ENCODE measurements around the gene ADGRD1.

The ADGRD1 gene

DNA sequence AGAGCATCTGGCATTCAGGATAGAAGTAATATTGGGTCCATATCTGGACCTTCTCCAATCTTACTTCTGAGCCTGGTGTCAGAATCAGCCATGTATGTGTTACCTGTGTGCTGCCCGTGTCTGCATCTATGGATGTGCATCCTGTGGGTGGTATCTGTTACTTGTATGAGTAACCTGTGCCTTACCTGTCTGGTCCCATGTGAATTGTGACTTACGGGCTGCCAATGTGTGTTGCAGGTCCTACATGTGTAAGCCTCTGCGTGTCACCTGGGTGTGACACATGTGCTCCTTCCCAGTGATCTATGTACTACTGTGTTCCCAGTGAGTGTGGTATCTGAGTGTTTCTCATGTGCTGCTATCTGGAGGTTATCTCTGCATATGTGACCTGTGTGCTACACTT lies 208.4 kb downstream of the ADGRD1 start:
- Mint-ChIP-seq H3K9me3 (no peaks in the 10 kb centered on the region), H3K27ac (no peak overlapping the region), H3K36me3 (ENCODE audit: low read depth) (no peaks in the 10 kb centered on the region), H3K27me3 (ENCODE audit: low read depth, poor library complexity) (peaks cover 26% of the 10 kb centered on the region), H3K4me1 (no peaks in the 10 kb centered on the region), H3K4me3 (no peak overlapping the region)
- DNase-seq = no peak
- no peak for TF ChIP-seq CTCF (IDR thresholded peaks at IDR 0.05)

DNA sequence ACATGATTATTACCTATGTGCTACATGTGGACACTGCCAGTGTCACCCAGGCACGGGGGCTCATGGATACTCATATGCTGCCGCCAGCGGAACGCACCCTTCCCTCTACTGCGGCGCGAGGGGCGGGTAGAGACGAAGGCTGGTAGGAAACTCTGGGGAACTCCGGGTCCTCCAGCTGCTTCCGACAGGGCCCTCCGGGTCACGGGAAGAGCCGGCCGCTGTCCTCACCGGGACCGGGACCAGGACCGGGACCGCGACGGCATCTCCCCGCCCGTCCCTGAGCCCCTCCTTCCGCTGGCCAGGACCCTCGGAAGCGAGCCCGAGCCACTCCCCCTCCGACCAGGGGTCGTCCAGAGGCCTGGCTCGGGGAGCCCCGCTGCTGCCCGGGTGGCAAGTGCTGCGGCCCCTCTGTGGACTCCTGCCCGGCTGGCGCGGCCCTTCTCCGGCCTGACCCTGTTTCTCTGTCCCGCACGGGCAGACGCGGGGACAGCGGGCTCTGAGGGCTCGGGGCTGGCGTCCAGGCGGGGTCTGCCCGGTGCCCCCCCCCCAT lies 209.6 kb downstream of the ADGRD1 start:
- no peak overlapping the region for H3K27ac Mint-ChIP-seq
- H3K4me3 Mint-ChIP-seq = no peak overlapping the region
- TF ChIP-seq CTCF (IDR thresholded peaks at IDR 0.05) = no peak
- no peak for DNase-seq
- H3K4me1 Mint-ChIP-seq = no peaks in the 10 kb centered on the region
- H3K27me3 Mint-ChIP-seq (ENCODE audit: low read depth, poor library complexity) = peaks cover 21% of the 10 kb centered on the region
- H3K36me3 Mint-ChIP-seq (ENCODE audit: low read depth) = no peaks in the 10 kb centered on the region
- H3K9me3 Mint-ChIP-seq = no peaks in the 10 kb centered on the region

DNA sequence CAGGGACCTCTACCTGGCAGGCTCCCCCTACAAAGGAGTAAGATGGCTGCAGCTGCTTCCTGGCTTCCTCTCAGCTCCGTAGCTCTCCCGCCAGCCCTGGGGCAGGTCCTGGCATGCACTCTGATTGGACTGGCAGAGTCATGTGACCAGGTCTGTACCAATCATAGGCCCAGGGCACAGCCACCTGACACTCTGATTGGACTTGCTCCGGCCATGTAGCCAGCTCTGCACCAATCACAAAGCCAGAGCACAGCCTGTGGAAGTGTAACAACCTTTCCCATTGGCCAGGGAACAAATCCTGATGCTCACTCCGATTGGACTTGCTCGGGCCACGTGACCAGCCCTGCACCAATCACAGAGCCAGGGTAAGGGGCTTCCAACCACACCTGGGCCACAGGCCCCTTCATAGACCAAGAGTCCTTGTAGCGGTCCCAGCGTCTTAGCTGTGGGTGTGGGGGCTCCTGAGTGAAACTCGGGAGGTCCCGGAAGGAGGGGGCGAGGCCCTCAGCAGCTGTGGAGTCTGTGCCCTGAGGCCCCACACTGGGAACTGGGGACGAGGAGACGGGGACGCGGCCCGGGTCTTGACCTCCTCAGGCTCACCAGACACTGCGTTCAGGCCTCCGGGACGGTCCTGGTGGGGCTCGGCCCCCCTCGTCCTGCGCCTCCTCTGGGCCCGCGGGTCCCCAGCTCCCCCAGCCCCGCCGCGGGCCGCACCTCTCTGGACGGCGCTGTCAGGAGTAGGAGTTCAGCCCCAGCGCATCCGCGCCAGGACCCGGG lies 210.6 kb downstream of the ADGRD1 start:
- H3K27ac Mint-ChIP-seq = no peak overlapping the region
- H3K4me1 Mint-ChIP-seq = no peaks in the 10 kb centered on the region
- no peaks in the 10 kb centered on the region for H3K9me3 Mint-ChIP-seq
- TF ChIP-seq CTCF (IDR thresholded peaks at IDR 0.05) = no peak
- H3K4me3 Mint-ChIP-seq = no peak overlapping the region
- no peak for DNase-seq
- H3K36me3 Mint-ChIP-seq (ENCODE audit: low read depth) = no peaks in the 10 kb centered on the region
- peaks cover 17% of the 10 kb centered on the region for H3K27me3 Mint-ChIP-seq (ENCODE audit: low read depth, poor library complexity)

DNA sequence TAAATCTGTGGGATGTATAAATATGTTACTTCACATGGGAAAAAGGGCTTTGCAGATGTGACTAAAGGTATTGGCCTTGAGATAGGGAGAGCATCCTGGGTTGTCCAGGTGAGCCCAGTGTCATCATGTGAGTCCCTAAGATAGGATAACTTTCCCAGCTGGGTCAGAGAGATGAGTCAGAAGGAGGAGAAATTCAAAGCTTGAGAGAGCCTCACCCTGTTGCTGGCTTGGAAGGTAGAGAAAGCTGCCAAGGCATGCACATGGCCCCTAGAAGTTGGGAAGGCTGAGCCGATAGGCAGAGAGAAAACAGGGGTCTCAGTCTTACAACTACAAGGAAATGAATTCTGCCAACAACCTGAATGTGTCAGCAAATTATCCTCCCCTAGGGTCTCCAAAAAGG lies 213.0 kb downstream of the ADGRD1 start:
- no peak for TF ChIP-seq CTCF (IDR thresholded peaks at IDR 0.05)
- Mint-ChIP-seq H3K27ac (no peak overlapping the region), H3K4me1 (no peaks in the 10 kb centered on the region), H3K9me3 (no peaks in the 10 kb centered on the region), H3K27me3 (ENCODE audit: low read depth, poor library complexity) (peaks cover 20% of the 10 kb centered on the region), H3K36me3 (ENCODE audit: low read depth) (no peaks in the 10 kb centered on the region), H3K4me3 (no peak overlapping the region)
- no peak for DNase-seq

DNA sequence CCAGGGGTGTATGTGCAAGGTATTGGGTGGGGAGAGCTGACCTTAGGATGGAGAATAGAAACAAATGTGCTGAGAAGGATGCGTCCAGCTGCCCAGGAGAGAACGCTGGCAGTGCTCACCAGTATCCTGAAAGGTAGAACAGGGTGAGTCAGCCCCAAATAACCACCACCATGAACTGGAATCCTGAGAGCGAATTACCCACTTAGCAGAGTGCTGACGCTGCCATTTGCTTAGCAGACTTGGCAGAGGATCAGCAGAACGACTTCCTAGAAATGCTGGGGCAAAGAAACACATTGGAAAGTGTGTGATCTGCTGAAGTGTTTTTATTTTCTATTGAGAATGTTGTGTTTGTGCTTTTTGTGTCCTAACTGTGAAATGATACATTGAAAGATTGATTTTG lies 213.6 kb downstream of the ADGRD1 start:
- Mint-ChIP-seq H3K27ac (no peak overlapping the region), H3K36me3 (ENCODE audit: low read depth) (no peaks in the 10 kb centered on the region), H3K4me3 (no peak overlapping the region), H3K9me3 (no peaks in the 10 kb centered on the region), H3K4me1 (no peaks in the 10 kb centered on the region), H3K27me3 (ENCODE audit: low read depth, poor library complexity) (peaks cover 18% of the 10 kb centered on the region)
- no peak for TF ChIP-seq CTCF (IDR thresholded peaks at IDR 0.05)
- DNase-seq = no peak

GRCh38 chr12:131171029-131171428 lies 217.3 kb downstream of the ADGRD1 start:
- Mint-ChIP-seq H3K4me3 (no peak overlapping the region), H3K36me3 (ENCODE audit: low read depth) (no peaks in the 10 kb centered on the region), H3K27ac (no peak overlapping the region), H3K27me3 (ENCODE audit: low read depth, poor library complexity) (peaks cover 15% of the 10 kb centered on the region), H3K9me3 (peaks cover 25% of the 10 kb centered on the region), H3K4me1 (no peaks in the 10 kb centered on the region)
- DNase-seq = no peak
- TF ChIP-seq CTCF (IDR thresholded peaks at IDR 0.05) = no peak

All from nephron progenitor cell (in vitro differentiated cells).